ENCODE data around the gene RALGAPB.

The RALGAPB gene

GRCh38 chr20:38445901-38446425 lies 26.7 kb upstream of the RALGAPB start:
- H3K4me3 ChIP-seq (ENCODE audit: low read depth, low read length), result peak overlapping the region; percentile 87
- no peak for DNase-seq (ENCODE audit: low read depth)
- TF ChIP-seq MYC (IDR thresholded peaks at IDR 0.05; ENCODE audit: low read depth, low read length) (no peak), POLR2A (IDR thresholded peaks at IDR 0.05; ENCODE audit: extremely low read depth, insufficient read length) (no peak), MAX (IDR thresholded peaks at IDR 0.05; ENCODE audit: low read depth, low read length) (no peak)
- TF ChIP-seq, protein P1, sequence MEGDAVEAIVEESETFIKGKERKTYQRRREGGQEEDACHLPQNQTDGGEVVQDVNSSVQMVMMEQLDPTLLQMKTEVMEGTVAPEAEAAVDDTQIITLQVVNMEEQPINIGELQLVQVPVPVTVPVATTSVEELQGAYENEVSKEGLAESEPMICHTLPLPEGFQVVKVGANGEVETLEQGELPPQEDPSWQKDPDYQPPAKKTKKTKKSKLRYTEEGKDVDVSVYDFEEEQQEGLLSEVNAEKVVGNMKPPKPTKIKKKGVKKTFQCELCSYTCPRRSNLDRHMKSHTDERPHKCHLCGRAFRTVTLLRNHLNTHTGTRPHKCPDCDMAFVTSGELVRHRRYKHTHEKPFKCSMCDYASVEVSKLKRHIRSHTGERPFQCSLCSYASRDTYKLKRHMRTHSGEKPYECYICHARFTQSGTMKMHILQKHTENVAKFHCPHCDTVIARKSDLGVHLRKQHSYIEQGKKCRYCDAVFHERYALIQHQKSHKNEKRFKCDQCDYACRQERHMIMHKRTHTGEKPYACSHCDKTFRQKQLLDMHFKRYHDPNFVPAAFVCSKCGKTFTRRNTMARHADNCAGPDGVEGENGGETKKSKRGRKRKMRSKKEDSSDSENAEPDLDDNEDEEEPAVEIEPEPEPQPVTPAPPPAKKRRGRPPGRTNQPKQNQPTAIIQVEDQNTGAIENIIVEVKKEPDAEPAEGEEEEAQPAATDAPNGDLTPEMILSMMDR (IDR thresholded peaks at IDR 0.05; ENCODE audit: low read depth, low read length), result no peak

- H3K4me3 ChIP-seq (ENCODE audit: low read depth, low read length), result peak overlapping the region; percentile 87
- DNase-seq (ENCODE audit: low read depth), result peak; percentile 98
- peak; percentile 97 for TF ChIP-seq POLR2A (IDR thresholded peaks at IDR 0.05; ENCODE audit: extremely low read depth, insufficient read length)
- TF ChIP-seq MAX (IDR thresholded peaks at IDR 0.05; ENCODE audit: low read depth, low read length), result peak; percentile 78; the same call in 1 of the 2 replicates
- peak; percentile 94 for TF ChIP-seq MYC (IDR thresholded peaks at IDR 0.05; ENCODE audit: low read depth, low read length)
- TF ChIP-seq, protein P1 (IDR thresholded peaks at IDR 0.05; ENCODE audit: low read depth, low read length), result peak; percentile 88
Measured at GRCh38 chr20:38446441-38447209, 26.0 kb upstream of the RALGAPB start.

GRCh38 chr20:38447251-38447661 lies 25.4 kb upstream of the RALGAPB start:
- TF ChIP-seq POLR2A (IDR thresholded peaks at IDR 0.05; ENCODE audit: extremely low read depth, insufficient read length) (no peak), MAX (IDR thresholded peaks at IDR 0.05; ENCODE audit: low read depth, low read length) (no peak), MYC (IDR thresholded peaks at IDR 0.05; ENCODE audit: low read depth, low read length) (no peak)
- TF ChIP-seq, protein P1 (IDR thresholded peaks at IDR 0.05; ENCODE audit: low read depth, low read length), result no peak
- DNase-seq (ENCODE audit: low read depth), result no peak
- H3K4me3 ChIP-seq (ENCODE audit: low read depth, low read length), result peak overlapping the region; percentile 87

- peak; percentile 74 for DNase-seq (ENCODE audit: low read depth)
- H3K4me3 ChIP-seq (ENCODE audit: low read depth, low read length), result peak overlapping the region; percentile 87
- TF ChIP-seq, protein P1 (IDR thresholded peaks at IDR 0.05; ENCODE audit: low read depth, low read length), result no peak
- TF ChIP-seq MAX (IDR thresholded peaks at IDR 0.05; ENCODE audit: low read depth, low read length), result no peak
- TF ChIP-seq POLR2A (IDR thresholded peaks at IDR 0.05; ENCODE audit: extremely low read depth, insufficient read length), result no peak
- TF ChIP-seq MYC (IDR thresholded peaks at IDR 0.05; ENCODE audit: low read depth, low read length), result no peak
Measured at GRCh38 chr20:38447931-38448675, 24.5 kb upstream of the RALGAPB start.

DNA sequence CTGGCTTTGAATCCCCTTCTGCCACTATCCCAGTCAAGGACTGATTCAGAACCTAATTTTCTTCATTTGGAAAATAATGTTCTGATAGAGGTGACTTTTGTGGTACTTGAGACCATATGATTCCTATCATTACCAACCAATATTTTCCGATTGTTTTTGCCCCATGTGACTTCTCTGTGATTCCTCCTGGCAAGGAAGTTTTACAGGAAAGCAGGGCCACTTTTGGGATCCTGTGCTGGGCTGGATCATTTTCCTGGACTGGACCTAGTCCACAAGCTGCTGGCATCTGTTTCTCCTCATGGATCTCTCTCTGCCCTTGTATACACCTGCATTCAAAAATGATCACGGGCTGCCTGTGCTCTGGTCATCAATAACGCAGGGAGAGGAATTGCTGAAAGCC lies 23.6 kb upstream of the RALGAPB start:
- H3K4me3 ChIP-seq (ENCODE audit: low read depth, low read length), result no peak overlapping the region
- TF ChIP-seq POLR2A (IDR thresholded peaks at IDR 0.05; ENCODE audit: extremely low read depth, insufficient read length) (no peak), MYC (IDR thresholded peaks at IDR 0.05; ENCODE audit: low read depth, low read length) (no peak), MAX (IDR thresholded peaks at IDR 0.05; ENCODE audit: low read depth, low read length) (no peak)
- TF ChIP-seq, protein P1 (IDR thresholded peaks at IDR 0.05; ENCODE audit: low read depth, low read length), result no peak
- DNase-seq (ENCODE audit: low read depth), result no peak

Measured in NB4 (cell line).